Prostate gland (tissue), 1 donor: ENCODE measurements around the gene LIPT2.

Experiments
- POLR2A ChIP-seq: fragments of 450-650 bp; IDR thresholded peaks from one replicate; pipeline ENCODE4 v1.6.1; 2016; ENCODE audit warnings: antibody characterized with exemption, mild to moderate bottlenecking
- POLR2AphosphoS5 ChIP-seq: sonication (generic); formaldehyde crosslinking; IDR thresholded peaks from one replicate; pipeline ENCODE4 v1.6.1; 2017; ENCODE audit warnings: antibody characterized with exemption

GRCh38 chr11:74465291-74465708 is 28.2 kb downstream of the LIPT2 start:
- TF ChIP-seq POLR2AphosphoS5 (no peak), POLR2A (no peak)
